ENCODE results near the gene TSEN34.
"Not testable (repeated sequence)": the region's sequence is repeated elsewhere in the genome, so short reads cannot be mapped to it uniquely, and the experiment has no call there.

Gene TSEN34

GRCh38 chr19:54209811-54210494, 18.8 kb downstream of the TSEN34 start:
- DNase-seq = no peak

- no peak for DNase-seq
Measured at GRCh38 chr19:54211235-54211634, 20.1 kb downstream of the TSEN34 start.

GRCh38 chr19:54214217-54214616, 23.1 kb downstream of the TSEN34 start:
- DNase-seq = not testable (repeated sequence)

DNA sequence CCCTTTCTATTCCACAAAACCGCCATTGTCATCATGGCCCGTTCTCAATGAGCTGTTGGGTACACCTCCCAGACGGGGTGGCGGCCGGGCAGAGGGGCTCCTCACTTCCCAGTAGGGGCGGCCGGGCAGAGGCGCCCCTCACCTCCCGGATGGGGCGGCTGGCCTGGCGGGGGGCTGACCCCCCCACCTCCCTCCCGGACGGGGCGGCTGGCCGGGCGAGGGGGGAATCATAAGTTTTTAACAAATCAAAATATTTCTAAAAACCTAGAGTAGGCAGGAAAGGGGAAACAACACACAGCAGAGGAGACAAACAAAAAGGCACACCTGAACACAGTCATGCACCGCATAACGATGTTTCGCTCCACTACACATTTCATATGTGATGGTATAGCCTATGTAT, 23.6 kb downstream of the TSEN34 start:
- DNase-seq = not testable (repeated sequence)

DNA sequence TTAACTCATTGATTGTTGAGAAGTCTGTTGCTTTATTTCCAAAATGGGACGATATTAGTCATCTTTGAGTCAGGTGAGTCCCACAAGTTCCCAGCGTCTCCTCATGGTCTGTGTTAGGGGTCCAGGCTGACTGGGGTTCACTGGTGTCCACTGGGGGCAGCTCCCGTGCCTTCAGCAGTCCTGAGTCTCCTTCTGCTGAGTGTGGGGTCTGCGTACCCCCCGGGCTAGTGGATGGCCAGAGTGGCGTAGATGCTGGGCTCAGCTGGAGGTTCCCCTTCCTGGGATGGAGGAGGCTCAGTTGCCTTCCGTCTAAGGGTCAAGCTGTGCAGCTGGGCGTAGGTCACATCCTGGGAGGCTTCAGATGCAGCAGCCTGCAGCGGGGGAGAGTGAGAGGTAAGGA, 25.8 kb downstream of the TSEN34 start:
- no peak for DNase-seq

- DNase-seq = not testable (repeated sequence)
Measured at GRCh38 chr19:54217517-54218247, 26.6 kb downstream of the TSEN34 start.

- DNase-seq = no peak
Measured at GRCh38 chr19:54218259-54218658, 27.2 kb downstream of the TSEN34 start.

DNA sequence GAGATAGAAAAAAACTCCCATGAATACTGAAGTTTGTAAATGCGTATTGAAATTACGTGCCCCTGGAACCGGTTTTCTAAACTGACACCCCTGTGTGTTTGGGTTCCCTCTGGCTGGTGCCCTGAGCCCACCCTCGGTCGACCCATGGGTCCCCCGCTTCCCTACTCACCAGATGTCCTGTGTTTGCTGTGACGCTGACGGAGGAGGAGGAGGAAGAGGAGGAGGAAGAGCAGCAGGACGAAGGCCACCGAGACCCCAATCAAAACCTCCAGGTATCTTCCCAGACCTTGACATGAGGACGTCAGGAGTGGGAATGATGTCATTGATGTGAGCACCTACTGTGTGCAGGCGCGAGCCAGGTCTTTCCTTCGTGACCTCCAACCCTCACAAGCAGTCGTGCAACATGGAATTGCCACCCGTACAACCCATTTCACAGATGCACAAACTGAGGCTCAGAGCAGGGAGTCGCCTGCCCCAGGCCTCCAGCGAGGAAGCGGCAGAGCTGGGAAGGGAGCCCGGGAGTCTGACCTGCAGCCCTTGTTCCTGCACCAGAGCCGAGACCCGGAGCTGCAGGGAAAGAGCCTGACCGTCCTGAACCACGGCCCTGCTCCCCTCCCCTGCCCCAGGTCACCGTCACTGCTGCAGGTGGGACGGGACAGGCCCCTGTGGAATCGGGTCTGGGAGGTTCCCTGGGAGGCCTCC, 28.0 kb downstream of the TSEN34 start:
- DNase-seq = no peak

DNA sequence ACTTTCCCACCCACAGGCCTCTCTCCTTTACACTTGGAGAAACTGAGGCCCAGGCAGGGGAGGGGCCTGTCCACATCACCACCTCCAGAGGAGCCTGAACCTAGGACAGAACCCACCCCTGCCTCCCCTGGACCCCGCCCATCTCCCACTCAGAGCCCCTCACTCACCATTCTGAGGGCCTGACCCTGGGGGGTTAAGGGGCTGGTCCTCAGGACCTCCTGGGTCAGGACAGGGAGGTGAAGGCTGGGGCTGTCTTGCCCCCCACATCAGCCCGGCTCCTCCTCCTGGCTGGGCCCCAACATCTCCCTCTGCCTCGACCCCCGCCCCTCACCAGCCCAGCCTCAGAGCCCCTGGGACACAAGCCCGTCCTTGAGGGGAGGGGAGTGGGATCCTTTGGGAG, 28.6 kb downstream of the TSEN34 start:
- not testable (repeated sequence) for DNase-seq

DNA sequence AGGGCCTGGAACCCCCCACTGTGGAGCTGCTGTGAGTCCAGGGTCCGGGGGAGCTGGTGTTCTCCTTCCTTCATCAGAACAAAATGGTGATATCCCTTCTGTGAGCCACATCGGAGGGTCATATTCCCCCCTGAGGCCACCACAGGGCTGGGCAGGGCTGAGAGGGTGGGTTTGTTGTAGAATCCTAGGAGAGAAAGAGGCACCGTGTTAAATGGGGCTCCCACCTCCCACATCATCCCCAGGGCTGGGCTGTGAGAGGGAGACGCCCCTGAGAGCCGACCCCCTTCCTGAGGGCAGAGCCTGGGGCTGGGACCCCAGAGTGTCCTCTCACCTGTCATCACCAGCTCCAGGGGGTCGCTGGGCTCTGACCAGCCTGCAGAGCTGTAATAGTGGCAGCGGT, 30.8 kb downstream of the TSEN34 start:
- DNase-seq = not testable (repeated sequence)

- DNase-seq = not testable (repeated sequence)
Measured at GRCh38 chr19:54222474-54223276, 31.6 kb downstream of the TSEN34 start, which contains the start of gene LILRB3. LILRB3 (minus strand) TSS chr19:54223007; CDS start chr19:54222976, 31 bp downstream.

DNA sequence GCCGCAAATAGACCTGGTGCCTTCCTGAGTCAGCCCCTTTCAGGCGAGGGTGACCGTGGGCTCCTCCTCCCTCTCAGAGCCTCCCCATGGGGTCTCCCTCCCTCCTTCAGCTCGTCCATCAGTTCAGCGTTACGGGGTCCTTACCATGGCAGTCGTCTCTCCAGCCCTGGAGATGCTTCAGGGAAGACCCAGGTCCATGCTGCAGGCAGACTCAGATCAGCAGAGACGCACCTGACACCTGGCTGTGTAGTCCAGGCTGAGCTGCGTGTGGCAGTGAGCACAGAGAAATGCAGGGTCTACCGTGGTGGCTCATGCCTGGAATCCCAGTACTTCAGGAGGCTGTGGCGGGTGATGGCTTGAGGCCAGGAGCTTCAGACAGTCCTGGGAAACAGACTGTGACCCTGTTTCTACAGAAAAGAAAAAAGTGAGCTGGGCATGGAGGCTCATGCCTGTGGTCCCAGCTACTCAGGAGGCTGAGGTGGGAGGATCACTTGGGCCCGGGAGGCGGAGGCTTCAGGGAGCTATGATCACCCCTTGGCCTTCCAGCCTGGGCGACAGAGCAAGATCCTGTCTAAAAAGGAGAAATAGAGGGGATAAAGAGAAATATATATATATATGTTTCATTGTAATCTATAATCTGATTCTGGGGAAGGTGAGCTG, 32.3 kb downstream of the TSEN34 start:
- not testable (repeated sequence) for DNase-seq

DNA sequence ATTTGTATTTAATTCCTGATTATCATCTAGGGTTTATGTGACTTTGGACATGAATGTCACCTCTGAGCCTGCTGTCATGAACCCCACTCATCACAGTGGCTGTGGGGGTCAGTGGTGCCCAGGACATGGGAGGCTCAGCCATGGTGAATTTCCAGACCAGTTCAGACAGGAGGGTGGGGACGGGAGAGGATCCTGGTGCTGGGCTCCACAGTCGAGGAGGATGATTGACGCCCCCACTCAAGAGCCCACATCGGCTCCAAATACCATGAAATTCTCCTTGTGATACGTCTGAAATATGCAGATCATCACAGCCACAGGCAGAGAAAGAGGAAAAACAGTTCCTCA, 32.8 kb downstream of the TSEN34 start:
- DNase-seq = not testable (repeated sequence)

GRCh38 chr19:54224619-54225018, 33.5 kb downstream of the TSEN34 start:
- DNase-seq = not testable (repeated sequence)

GRCh38 chr19:54229146-54229545, 38.0 kb downstream of the TSEN34 start:
- no peak for DNase-seq

GRCh38 chr19:54230031-54230430, 38.9 kb downstream of the TSEN34 start:
- no peak for DNase-seq

- DNase-seq = no peak
Measured at GRCh38 chr19:54231077-54231931, 40.2 kb downstream of the TSEN34 start.

- no peak for DNase-seq
Measured at GRCh38 chr19:54233941-54234340, 42.8 kb downstream of the TSEN34 start.

DNA sequence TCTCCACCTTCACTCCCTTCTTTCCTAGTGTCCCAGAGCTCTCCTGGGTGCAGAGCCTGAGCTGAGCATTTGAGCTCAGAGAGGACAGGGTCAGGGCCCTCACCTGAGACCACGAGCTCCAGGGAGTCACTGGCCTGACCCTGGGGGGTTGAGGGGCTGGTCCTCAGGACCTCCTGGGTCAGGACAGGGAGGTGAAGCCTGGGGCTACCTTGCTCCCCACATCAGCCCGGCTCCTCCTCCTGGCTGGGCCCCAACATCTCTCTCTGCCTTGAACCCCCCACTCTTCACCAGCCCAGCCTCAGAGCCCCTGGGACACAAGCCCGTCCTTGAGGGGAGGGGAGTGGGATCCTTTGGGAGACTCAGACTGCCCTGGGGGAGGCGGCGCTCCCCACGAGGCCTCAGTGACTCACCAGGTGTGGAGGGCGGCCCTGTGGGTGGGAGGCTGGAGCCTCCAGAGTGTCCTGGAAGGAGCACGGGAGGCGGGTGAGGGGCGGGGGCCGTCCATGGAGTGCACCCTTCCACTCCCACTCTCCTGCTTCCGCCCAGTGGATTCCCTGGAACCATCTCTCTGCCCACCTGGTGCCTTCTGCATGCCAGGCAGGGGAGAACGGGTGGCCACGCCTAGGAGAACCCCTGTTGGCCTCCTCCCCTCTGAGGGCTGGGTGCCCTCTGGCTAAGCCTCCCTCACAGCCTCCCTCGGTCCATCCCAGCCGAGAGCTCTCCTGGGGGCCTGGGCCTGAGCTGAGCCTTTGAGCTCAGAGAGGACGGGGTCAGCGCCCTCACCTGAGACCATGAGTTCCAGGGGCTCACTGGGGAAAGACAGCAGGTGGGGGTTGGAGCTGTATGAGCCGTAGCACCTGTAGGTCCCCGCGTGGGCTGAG, 48.6 kb downstream of the TSEN34 start:
- DNase-seq = not testable (repeated sequence)

Measured in NCI-H1048 (cell line).